PC-3 (cell line): ENCODE results near the gene AIG1. TPM values are rescaled to one million over a fixed set of nuclear protein-coding genes. Genes with fewer than 3 reads are reported as not detected.

ENCODE experiments used
- total RNA-seq: library from RNA; depleted of rRNA; stranded (reverse); fragments of >200 nt; gene quantifications from 2 replicates; pipeline ENCODE4 v1.2.3, GENCODE V29; 2014; rRNA removed

Gene AIG1
- total RNA-seq, 1 experiment from 2014 or later, result 32.7 TPM

Other genes with a start within 250 kb of the AIG1 start
- gene HIVEP2, start 115.7 kb upstream of the AIG1 start, total RNA-seq, result 9.1 and 11.9 TPM in 2 replicates